CD4-positive, alpha-beta T cell treated with Interleukin-21 for 1 hour (primary cell): ENCODE measurements around the gene KRT77.
A peak's percentile ranks its signal among the peaks of the same experiment; 100 is the strongest.
"Not testable (repeated sequence)": the region's sequence is repeated elsewhere in the genome, so short reads cannot be mapped to it uniquely, and the experiment has no call there.

Source experiments
- DNase-seq: peaks from one replicate; pipeline ENCODE4 v3.0.0-alpha.2; 2020

The KRT77 gene

DNA sequence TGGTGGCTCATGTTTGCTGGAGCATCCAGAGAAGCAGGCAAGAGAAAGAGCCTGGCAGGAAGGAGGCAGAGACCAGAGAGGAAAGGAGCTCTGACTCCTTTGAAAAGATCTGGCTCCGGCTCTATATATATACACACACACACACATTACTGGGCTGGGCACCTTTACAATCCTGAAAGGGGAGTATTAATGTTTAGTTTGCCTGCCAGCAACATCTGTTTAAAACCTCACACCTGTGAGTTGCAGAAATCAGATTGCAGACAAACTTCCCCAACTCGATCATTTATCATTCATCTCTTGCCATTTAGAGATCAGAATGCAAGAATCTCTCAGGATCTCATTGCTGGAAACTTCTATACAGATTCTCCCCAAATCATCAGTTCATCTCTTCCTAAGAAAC is at the start of gene KRT77:
TSS of gene KRT77 (minus strand) at position 101 of the 400 bp plus-strand sequence. CDS start at position 11, 90 bp downstream.
- no peak for DNase-seq

DNA sequence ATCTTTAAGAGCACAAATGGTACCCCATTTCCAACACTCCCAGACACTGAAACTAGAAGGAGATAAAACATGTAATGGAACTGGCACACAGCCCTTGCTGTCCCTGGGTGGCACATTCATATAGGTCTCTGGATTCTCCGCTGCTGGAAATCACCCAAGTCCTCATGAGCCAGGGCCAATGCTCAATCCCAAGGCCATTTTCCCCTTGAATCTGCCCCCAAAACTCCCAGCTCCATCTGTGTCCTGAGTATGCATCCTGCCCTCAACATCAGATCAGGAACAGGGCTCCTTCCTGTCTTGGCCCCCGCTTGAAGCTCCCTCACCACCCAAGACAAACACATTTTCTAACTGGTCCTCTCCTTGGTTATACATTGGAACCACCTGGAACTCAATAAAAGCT is 49.2 kb upstream of the KRT77 start:
- DNase-seq = no peak

DNA sequence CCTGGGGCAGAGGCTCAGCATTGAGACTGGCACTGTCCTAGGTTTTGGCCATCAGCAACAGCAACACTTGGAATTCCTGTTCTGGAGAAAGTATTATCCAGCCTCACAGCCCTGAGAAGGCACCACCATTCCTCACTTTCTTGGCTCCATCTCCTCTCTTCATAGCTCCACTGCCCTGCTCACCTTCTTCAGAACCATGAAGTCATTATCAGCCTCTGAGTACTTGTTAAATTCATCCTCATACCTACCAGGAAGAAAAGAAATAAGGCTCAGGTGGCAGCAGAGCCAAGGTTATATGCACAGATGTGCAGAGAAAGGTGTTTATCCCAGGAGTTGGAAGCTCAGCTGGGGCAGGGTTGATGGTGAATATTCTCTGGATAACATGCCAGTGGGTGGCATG is 48.5 kb upstream of the KRT77 start:
- no peak for DNase-seq

DNA sequence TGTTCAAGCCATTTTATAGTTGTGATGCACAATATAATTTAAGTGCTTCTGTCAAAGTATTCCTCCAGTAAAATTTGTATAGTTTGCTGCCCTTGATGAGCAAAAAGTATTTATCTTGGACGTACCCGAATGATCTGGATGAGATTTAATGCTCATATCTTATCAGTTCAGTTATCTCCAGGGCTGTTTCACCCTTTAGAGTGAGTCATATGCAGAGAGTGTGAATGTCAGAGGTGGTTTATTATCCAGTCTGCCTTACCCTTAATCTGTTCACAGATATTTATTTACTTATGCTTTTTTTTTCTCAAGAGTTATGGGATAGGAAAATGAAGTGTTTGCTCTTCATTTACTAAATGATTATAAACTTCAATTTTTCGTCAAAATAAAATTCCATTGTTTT is 47.2 kb upstream of the KRT77 start:
- DNase-seq = not testable (repeated sequence)

DNA sequence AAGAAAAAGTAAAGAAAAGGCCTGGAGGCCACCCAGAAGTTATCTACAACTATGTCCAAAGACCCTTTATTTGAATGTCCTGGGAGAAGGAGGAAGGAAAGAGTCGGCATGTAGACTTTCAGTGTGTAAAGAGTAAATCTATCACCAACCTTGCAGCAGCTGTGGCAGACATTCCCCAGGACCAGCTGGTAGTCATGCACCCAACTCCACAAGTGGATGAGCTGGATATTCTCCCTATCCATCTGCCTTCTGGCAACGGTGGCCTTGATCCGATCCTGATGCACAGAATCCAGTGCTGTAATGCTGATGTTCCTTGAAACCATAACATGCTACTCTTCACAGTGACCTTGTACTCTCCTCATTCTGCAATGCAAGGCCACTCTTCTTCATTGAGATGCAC is 46.5 kb upstream of the KRT77 start:
- DNase-seq = no peak

DNA sequence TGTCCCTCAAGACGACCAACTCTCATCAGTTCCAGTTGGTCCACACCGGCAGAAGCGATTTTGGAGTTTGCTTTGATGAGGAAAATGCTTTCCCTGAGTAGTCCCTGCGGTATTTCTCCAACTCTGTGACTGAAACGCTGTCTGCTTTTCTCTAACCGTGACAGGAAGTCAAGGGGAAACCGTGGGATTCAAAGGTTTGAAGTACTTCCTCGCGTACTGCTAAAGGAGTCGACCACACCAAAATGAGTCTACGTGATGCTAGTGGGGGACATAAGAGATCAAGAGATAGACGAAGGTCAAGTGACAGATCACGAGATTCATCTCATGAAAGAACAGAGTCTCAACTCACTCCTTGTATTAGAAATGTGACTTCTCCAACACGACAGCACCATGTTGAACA is 45.3 kb upstream of the KRT77 start:
- no peak for DNase-seq

DNA sequence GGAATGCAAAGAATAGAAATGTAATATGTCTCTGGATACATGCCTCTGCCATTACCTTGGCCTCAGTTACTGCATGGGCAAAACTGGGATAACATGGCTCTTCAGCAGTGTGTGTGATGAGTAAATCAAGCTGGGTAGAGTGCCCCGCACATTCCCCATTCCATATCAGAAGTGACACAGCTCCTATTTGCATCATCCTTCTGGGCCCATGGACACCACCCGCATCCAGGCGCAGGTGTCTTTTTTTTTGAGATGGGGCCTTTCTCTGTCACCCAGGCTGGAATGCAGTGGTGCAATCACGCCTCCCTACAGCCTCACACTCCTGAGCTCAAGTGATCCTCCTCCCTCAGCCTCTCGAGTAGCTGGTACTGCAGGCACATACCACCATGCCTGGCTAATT is 42.2 kb upstream of the KRT77 start:
- no peak for DNase-seq

DNA sequence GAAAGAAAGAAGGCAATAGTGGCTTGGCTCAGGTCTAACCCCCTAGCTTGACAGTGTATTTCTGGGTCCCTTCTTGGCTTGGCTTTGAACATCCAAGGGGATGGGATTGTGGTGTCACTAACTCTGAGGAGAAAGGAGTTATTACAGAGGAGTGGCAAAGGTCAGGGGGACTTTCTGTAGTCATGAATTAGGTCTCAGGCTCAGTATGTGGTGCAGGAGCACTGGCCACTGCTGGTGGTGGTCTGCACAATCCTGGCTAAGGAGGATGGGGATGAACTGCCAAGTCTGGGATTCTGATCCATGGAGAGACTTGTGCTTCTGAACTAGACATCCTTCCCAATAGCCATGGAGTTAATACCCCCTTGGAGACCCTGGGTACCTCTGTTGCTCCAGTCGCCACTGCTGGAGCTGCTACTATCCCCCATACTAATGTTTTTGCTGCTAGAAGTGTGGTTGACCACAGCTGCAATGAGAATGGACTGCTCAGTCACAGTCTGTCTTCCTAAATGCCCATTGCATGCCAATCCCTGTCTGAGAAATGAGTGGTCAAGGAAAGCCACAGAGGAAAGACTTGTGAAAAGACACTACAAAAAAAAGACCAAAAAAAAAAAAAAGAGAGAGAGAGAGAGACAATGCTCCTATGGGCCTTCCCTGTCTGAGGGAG is 41.3 kb upstream of the KRT77 start:
- DNase-seq = no peak

DNA sequence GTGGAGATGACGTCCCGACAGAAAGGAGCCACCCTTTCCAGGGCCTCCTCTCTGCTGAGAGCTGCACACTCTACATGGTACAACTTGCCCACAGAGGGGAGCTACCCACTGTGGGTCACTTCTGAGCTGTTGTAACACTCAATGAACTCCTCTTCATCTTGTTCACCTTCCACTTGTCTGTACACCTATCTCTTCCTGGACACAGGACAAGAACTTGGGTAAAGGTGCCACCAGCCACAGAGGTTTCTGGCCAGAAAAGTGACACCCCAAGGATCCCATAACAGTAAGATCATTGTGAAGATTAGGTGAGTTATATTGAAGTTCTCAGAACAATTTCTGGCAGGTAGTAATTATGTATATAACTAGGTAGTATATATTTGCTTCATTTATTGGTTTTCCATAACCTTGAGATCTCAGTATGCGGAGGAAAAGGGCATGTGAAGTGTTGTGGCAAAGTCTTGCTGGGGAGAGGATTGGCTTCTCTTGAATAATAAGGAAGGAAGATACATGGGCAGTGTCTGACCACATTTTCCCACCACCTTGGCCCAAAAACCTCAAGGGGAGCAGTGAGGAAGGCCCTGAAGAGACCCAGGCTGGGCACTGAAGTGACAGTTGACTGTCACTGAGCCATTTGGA is 39.6 kb upstream of the KRT77 start:
- DNase-seq = no peak

DNA sequence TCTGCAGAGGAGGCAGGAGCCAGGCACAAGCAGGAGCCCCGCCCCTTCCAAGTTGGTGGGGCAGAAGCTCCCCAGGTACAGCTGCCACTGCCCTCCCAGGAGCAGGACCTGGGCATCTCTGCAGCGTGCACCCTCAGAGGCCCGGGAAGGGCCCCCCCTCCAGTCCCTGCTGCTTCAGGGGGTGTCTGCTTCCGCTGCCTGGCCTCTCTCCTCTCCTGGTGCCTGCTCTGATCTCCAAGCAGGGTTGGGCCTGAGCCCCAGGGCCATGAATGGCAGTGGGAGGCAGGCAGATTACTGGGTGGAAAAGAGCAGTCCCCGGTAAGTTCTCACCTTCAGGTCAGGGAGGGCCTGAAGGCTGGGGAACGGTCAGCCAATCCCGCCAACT is 38.9 kb upstream of the KRT77 start:
- no peak for DNase-seq

DNA sequence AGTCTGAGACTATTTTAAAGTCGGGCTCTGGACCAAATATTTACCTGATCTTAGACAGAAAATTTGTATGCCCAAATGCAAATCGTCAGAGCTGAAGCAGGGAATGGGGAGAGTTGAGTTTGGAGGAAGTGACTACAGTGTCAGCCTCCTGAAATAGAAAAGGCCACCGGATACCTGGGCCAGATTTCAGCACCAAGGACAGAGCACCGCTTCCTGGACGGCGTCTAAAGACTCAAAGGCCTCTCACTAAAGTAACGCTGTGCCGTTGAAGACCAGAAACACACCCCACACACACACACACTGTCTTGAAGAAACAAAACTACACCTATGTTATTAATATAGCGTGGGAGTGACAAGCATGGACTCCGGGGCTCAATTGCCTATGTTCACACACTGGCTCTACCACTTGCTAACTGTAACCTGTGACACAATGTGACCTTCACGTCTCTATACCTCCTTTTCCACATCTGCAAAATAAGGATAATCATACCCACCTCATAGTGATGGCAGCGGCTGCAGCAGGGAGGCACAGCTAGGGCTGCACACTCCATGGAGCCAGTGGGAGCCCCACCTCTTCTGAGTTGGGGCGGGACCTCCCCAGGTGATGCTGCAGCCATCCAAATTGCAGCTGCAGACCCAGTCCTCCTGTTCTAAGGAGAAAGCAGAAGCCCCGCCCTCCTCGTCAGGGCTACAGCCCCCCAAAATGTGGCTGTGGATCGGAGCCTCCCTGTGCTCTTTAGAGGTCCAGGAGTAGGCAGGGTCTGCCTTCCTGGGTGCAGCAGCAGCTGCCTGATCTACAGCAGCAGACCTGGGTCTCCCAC is 38.3 kb upstream of the KRT77 start:
- peak; percentile 42 for DNase-seq

DNA sequence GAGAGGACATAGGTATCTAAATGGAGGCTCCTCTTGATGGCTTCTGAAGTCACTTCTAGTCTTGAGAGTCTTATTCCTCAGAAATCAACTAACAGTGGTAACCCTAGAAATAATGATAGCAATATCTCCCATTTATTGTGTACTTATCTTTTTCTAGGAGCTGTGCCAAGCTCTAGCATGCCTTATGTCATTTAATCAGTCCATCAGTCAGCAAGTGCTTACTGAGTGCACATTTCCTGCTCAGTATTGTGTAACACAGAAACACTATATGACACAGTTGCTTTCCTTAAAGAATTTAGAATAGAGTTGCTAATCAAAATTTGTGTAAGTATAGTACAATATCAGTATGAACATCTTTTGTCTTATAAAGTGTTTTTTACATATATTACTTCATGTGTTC is 37.3 kb upstream of the KRT77 start:
- DNase-seq = no peak

DNA sequence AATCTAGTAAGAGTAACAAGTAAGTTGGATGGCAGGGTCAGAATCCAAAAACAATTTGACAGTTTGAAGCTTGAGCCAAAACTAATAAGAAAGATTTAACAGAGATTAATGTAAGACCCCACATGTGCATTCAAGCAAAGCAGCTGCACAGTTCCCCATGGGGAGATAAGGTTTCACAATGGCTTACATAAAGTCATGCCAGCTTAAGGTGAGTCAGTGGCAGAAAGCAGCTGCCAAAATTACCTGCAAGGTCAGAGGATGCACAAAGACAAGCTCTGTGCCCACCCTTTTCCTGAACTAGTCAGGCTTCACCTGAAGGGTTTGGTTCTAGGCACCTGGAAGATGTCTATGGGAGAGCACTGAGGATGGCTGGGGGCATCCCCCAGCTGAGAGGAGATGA is 36.6 kb upstream of the KRT77 start:
- no peak for DNase-seq

DNA sequence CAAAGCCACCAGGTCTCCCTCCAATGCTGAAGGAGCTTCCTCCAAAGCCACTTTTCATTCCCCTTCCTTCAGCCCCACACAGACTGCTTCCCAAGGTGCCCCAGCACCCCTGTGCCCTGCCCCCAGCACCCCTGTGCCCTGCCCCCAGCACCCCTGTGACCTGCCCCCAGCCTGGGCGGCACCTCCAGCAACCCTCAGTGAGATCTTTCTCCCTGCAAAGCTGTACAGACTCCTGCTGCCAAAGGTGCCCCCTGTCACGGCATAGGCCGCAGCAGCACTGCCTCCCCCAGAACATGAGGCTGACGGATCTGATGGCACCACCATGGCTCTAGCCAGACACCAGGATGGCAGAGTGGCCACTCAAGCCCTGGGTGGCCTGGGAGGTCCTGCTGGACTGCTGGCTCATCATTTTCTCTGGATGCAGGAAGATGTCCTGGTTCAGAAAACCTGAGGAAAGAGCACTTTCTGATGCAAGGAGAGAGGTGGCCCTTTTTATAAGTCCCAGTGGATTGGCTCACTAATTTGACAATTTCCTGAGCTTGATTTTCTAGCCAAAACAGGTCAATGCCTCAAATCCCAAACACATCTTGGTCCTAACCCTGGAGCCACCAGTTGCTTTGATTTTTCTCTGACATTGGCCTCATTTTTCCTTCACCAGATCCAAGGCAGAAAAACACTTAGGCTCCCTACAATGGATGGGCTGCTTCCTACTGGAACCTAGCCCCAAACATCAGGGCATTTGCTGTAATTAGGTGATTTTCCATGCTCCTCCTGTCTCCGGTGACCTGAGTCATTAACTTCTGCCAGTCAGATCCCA is 32.7 kb upstream of the KRT77 start:
- DNase-seq = no peak

DNA sequence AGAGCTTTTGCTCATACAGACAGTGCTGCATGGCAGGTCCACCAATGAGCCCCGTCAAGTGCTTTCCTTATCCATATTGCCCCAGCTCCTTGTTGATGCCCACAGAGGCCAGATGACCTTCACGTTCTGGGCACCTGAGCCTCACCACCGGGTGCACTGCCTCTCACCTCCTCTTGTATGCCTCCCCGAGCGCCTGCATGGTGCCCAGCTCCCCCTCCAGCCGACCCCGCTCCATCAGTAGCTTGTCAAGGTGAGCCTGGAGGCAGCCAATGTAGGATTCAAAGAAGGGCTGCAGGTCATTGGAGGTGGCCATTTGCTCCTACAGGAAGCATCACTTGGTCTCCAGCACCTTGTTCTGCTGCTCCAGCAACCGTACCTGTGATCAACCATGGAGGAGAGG is 31.8 kb upstream of the KRT77 start:
- DNase-seq = no peak

DNA sequence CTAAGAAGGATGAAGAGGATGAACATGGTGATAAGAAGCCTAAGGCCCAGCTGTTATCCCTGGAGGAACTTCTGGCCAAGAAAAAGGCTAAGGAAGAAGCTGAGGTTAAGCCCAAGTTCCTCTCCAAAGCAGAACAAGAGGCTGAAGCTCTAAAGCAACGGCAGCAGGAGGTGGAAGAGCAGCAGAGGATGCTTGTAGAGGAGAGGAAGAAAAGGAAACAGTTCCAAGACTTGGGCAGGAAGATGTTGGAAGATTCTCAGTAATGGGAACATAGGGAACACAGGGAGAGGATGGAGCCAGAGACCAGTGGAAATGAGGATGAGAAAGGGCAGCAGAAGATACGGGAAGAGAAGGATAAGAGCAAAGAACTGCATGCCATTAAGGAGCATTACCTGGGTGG is 27.5 kb upstream of the KRT77 start:
- no peak for DNase-seq

DNA sequence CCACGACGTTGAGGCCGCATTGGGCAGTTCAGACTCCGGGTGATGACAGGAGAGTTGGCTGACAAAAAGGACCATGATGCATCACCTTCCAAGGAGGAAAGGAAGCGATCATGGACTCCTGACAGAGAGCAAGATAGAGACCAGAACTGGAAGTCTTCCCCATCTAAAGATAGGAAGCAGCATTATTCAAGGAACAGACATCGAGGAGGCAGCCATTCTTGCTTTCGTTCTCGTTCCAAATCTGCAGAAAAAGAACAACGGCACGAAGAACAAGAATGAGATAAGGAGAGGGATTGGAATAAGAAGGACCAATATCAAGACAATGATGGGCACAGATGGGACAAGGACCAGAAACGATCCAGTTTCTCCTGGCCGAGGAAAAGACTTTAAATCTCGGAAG is 27.1 kb upstream of the KRT77 start:
- no peak for DNase-seq

DNA sequence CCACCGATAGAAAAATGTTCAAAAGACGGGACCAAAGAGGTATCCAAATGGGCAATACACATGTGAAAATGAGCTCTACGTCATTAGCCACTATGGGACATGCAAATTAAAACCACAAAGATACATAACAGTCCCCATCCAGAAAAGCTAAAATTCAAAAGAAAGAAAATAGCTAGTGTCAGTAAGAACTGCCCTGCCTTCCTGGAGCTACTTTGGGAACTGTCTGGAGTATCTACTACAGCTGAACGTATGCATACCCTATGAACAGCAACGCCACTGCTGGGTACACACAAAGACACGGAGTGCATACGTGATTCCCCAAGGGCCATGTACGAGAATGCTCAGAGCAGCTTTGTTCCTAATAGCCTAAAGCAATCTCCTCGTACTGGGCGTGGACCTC is 25.8 kb upstream of the KRT77 start:
- no peak for DNase-seq

DNA sequence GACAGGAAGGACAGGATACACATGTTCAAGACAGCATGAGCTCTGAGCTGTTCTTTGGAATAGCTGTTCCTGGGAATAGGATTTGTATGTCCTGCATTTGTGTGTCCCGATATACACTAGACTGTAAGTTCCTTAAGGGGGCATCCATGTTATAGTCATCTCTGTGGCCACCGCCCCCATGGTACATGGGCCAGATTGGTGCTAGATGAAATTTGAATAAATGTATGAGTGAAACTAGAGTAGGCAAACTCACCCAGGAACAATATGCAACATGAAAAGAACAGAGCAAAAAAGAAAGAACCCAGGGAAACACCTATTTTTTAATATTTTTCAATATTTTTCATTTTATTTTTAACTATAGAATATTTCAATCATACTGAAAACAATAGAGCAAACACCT is 25.1 kb upstream of the KRT77 start:
- no peak for DNase-seq

DNA sequence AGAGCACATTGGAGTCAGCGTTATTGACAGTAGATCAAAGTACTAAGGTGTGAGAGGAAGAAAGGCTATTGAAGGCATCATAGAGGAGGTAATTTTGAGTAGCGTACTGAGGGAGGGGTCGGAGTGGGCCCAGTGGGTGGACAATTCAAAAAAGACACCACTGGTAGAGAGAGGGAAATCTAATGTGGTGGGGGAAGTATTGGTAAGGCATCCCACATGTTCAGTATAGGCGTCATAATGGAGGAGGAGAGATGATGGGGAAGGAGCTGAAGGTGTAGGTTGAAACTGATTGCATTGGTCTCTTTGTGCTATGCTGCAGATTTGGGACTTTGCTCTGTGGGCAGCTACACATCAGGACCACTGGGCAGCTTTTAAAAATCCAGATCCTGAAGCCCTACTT is 23.7 kb upstream of the KRT77 start:
- DNase-seq = no peak

DNA sequence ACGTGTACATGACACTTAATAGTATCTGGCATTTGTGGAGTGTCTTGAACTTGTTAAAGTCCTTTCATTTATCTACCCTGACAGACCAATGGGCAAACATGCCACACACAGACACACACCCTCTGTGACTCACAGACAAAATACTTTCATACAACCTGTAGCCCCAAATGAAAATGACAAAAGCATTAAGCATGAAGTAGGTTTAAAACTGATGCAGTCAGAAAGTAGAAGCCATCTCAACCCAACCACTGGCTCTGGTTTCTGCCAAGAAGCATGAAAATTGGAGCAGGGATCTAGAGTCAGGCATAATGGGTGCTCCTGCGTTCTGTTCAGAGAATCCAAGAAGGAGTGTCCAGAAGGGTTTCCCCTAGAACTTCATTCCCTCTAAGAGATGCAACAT is 23.1 kb upstream of the KRT77 start:
- no peak for DNase-seq

DNA sequence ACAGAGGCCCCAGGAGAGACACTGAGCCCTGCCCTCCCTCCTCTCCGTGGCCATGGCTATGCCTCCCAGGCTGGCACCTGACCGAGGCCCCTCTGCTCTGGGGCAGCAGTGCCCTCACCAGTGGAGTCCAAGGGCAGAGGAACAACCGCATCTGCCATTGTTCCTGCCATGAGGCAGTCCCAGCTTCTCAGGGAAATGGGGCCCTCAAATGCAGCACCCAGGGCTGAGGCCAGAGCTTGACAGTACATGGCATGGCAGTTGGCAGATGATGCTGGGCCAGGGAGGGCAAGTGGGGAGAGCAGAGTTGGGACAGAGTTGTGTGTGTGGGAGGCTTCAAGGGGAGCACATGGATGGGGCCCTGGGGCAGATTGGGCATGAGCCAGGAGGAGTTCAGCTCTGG is 21.1 kb upstream of the KRT77 start:
- no peak for DNase-seq

DNA sequence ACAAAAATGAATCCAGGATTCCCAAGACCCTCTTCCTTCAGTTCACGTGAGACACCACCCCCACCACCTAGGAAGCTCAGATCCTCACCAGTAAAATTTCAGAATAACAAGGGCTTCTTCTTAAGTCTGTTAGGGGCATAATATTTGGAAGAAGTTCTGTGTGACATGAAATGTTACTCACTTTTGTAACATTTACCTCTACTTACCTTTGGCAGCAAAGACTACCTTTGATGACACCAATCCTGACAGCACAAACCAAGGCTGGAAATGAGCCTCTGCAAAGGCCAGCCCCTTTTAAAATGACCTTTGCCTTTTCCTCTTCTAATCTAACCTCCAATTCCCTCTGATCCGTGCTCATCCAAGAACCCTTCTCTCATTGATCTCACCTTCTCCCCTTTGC is 19.4 kb upstream of the KRT77 start:
- no peak for DNase-seq
